ENCODE results near the gene CSNK2A3. TPM values are rescaled to one million over a fixed set of nuclear protein-coding genes. Genes with fewer than 3 reads are reported as not detected.
"Not testable (repeated sequence)": the region's sequence is repeated elsewhere in the genome, so short reads cannot be mapped to it uniquely, and the experiment has no call there.

Gene CSNK2A3
- total RNA-seq, 3 donors from 2014 or later, result 1.0 to 1.1 (median 1.1) TPM

- H3K4me1 Mint-ChIP-seq (ENCODE audit: low read depth), result no peaks in the 10 kb centered on the region
- H3K4me3 Mint-ChIP-seq, result no peak overlapping the region
- peaks cover 7% of the 10 kb centered on the region for H3K9me3 Mint-ChIP-seq
- no peak for DNase-seq
- H3K27me3 Mint-ChIP-seq (ENCODE audit: low read depth), result peaks cover 10% of the 10 kb centered on the region
- ATAC-seq, result no peak
- no peaks in the 10 kb centered on the region for H3K36me3 Mint-ChIP-seq (ENCODE audit: insufficient read depth)
These were observed 13.7 kb upstream of the CSNK2A3 start for GRCh38 chr11:11366793-11367192.

GRCh38 chr11:11363674-11364073 is 10.6 kb upstream of the CSNK2A3 start:
- Mint-ChIP-seq H3K27me3 (ENCODE audit: low read depth) (peaks cover 14% of the 10 kb centered on the region), H3K4me3 (no peak overlapping the region), H3K9me3 (peaks cover 4% of the 10 kb centered on the region), H3K4me1 (ENCODE audit: low read depth) (no peaks in the 10 kb centered on the region), H3K36me3 (ENCODE audit: insufficient read depth) (no peaks in the 10 kb centered on the region)
- ATAC-seq (no peak), DNase-seq (no peak)

GRCh38 chr11:11359611-11360010 is 6.6 kb upstream of the CSNK2A3 start:
- Mint-ChIP-seq H3K4me3 (no peak overlapping the region), H3K9me3 (no peaks in the 10 kb centered on the region), H3K27me3 (ENCODE audit: low read depth) (peaks cover 18% of the 10 kb centered on the region), H3K4me1 (ENCODE audit: low read depth) (no peaks in the 10 kb centered on the region), H3K36me3 (ENCODE audit: insufficient read depth) (no peaks in the 10 kb centered on the region)
- ATAC-seq, result no peak
- DNase-seq, result no peak

GRCh38 chr11:11356842-11357241 is 3.8 kb upstream of the CSNK2A3 start:
- H3K4me3 Mint-ChIP-seq, result no peak overlapping the region
- no peaks in the 10 kb centered on the region for H3K4me1 Mint-ChIP-seq (ENCODE audit: low read depth)
- H3K36me3 Mint-ChIP-seq (ENCODE audit: insufficient read depth), result no peaks in the 10 kb centered on the region
- ATAC-seq (no peak), DNase-seq (no peak)
- peaks cover 13% of the 10 kb centered on the region for H3K27me3 Mint-ChIP-seq (ENCODE audit: low read depth)
- H3K9me3 Mint-ChIP-seq, result no peaks in the 10 kb centered on the region

GRCh38 chr11:11351851-11352250 is 1.2 kb downstream of the CSNK2A3 start:
- peaks cover 16% of the 10 kb centered on the region for H3K27me3 Mint-ChIP-seq (ENCODE audit: low read depth)
- not testable (repeated sequence) for H3K9me3 Mint-ChIP-seq; ATAC-seq; H3K4me3 Mint-ChIP-seq; H3K4me1 Mint-ChIP-seq (ENCODE audit: low read depth); DNase-seq; H3K36me3 Mint-ChIP-seq (ENCODE audit: insufficient read depth)

GRCh38 chr11:11351042-11351586 is 1.9 kb downstream of the CSNK2A3 start:
- H3K36me3 Mint-ChIP-seq (ENCODE audit: insufficient read depth), result no peaks in the 10 kb centered on the region
- H3K4me1 Mint-ChIP-seq (ENCODE audit: low read depth), result no peaks in the 10 kb centered on the region
- DNase-seq (no peak), ATAC-seq (no peak)
- peaks cover 14% of the 10 kb centered on the region for H3K27me3 Mint-ChIP-seq (ENCODE audit: low read depth)
- no peaks in the 10 kb centered on the region for H3K9me3 Mint-ChIP-seq
- no peak overlapping the region for H3K4me3 Mint-ChIP-seq

- Mint-ChIP-seq H3K9me3 (no peaks in the 10 kb centered on the region), H3K27me3 (ENCODE audit: low read depth) (peaks cover 18% of the 10 kb centered on the region), H3K36me3 (ENCODE audit: insufficient read depth) (no peaks in the 10 kb centered on the region), H3K4me1 (ENCODE audit: low read depth) (no peaks in the 10 kb centered on the region), H3K4me3 (no peak overlapping the region)
- DNase-seq, result no peak
- ATAC-seq, result no peak
These were observed 3.1 kb downstream of the CSNK2A3 start for GRCh38 chr11:11349870-11350337.

- no peaks in the 10 kb centered on the region for H3K36me3 Mint-ChIP-seq (ENCODE audit: insufficient read depth)
- H3K9me3 Mint-ChIP-seq, result no peaks in the 10 kb centered on the region
- H3K4me3 Mint-ChIP-seq, result no peak overlapping the region
These were observed 3.8 kb downstream of the CSNK2A3 start for GRCh38 chr11:11349106-11349825.

GRCh38 chr11:11348303-11348702 is 4.7 kb downstream of the CSNK2A3 start:
- Mint-ChIP-seq H3K27me3 (ENCODE audit: low read depth) (peaks cover 15% of the 10 kb centered on the region), H3K9me3 (no peaks in the 10 kb centered on the region), H3K4me1 (ENCODE audit: low read depth) (no peaks in the 10 kb centered on the region), H3K36me3 (ENCODE audit: insufficient read depth) (no peaks in the 10 kb centered on the region), H3K4me3 (no peak overlapping the region)
- DNase-seq, result no peak
- no peak for ATAC-seq

More at GRCh38 chr11:11349106-11349825, 3.8 kb downstream of the CSNK2A3 start:
- peaks cover 15% of the 10 kb centered on the region for H3K27me3 Mint-ChIP-seq (ENCODE audit: low read depth)
- no peak for DNase-seq
- no peak for ATAC-seq
- H3K4me1 Mint-ChIP-seq (ENCODE audit: low read depth), result no peaks in the 10 kb centered on the region

- Mint-ChIP-seq H3K36me3 (ENCODE audit: insufficient read depth) (no peaks in the 10 kb centered on the region), H3K27me3 (ENCODE audit: low read depth) (peaks cover 15% of the 10 kb centered on the region), H3K4me3 (no peak overlapping the region), H3K9me3 (no peaks in the 10 kb centered on the region), H3K4me1 (ENCODE audit: low read depth) (no peaks in the 10 kb centered on the region)
- DNase-seq (no peak), ATAC-seq (no peak)
These were observed 5.5 kb downstream of the CSNK2A3 start for GRCh38 chr11:11347592-11347991.

GRCh38 chr11:11346303-11346702 is 6.7 kb downstream of the CSNK2A3 start:
- Mint-ChIP-seq H3K4me1 (ENCODE audit: low read depth) (no peaks in the 10 kb centered on the region), H3K9me3 (no peaks in the 10 kb centered on the region), H3K27me3 (ENCODE audit: low read depth) (peaks cover 15% of the 10 kb centered on the region), H3K36me3 (ENCODE audit: insufficient read depth) (no peaks in the 10 kb centered on the region), H3K4me3 (no peak overlapping the region)
- no peak for DNase-seq
- ATAC-seq, result no peak

- peaks cover 9% of the 10 kb centered on the region for H3K27me3 Mint-ChIP-seq (ENCODE audit: low read depth)
- H3K4me3 Mint-ChIP-seq, result no peak overlapping the region
- ATAC-seq (no peak), DNase-seq (no peak)
- H3K9me3 Mint-ChIP-seq, result no peaks in the 10 kb centered on the region
- no peaks in the 10 kb centered on the region for H3K36me3 Mint-ChIP-seq (ENCODE audit: insufficient read depth)
- H3K4me1 Mint-ChIP-seq (ENCODE audit: low read depth), result no peaks in the 10 kb centered on the region
These were observed 8.0 kb downstream of the CSNK2A3 start for GRCh38 chr11:11345099-11345498.

- Mint-ChIP-seq H3K4me1 (ENCODE audit: low read depth) (no peaks in the 10 kb centered on the region), H3K9me3 (no peaks in the 10 kb centered on the region), H3K36me3 (ENCODE audit: insufficient read depth) (no peaks in the 10 kb centered on the region), H3K4me3 (no peak overlapping the region), H3K27me3 (ENCODE audit: low read depth) (peaks cover 9% of the 10 kb centered on the region)
- DNase-seq (no peak), ATAC-seq (peak in 1 of 2 donors; percentile 40)
These were observed 9.0 kb downstream of the CSNK2A3 start for GRCh38 chr11:11344045-11344444.

- no peak overlapping the region for H3K4me3 Mint-ChIP-seq
- peaks cover 2% of the 10 kb centered on the region for H3K27me3 Mint-ChIP-seq (ENCODE audit: low read depth)
- no peaks in the 10 kb centered on the region for H3K4me1 Mint-ChIP-seq (ENCODE audit: low read depth)
- H3K36me3 Mint-ChIP-seq (ENCODE audit: insufficient read depth), result no peaks in the 10 kb centered on the region
- H3K9me3 Mint-ChIP-seq, result no peaks in the 10 kb centered on the region
- ATAC-seq, result no peak
- DNase-seq, result no peak
These were observed 14.7 kb downstream of the CSNK2A3 start for GRCh38 chr11:11338304-11338703.

GRCh38 chr11:11336664-11337063 is 16.4 kb downstream of the CSNK2A3 start:
- DNase-seq (no peak), ATAC-seq (no peak)
- Mint-ChIP-seq H3K4me1 (ENCODE audit: low read depth) (no peaks in the 10 kb centered on the region), H3K27me3 (ENCODE audit: low read depth) (peaks cover 2% of the 10 kb centered on the region), H3K9me3 (no peaks in the 10 kb centered on the region), H3K36me3 (ENCODE audit: insufficient read depth) (no peaks in the 10 kb centered on the region), H3K4me3 (no peak overlapping the region)

Measured in activated T-cell treated with anti-CD3 and anti-CD28 coated beads, Interleukin-2, amount 50 U/mL, for 4 hours (primary cell).